Measurements from ENCODE around the gene MEOX2. TPM values are rescaled to one million over a fixed set of nuclear protein-coding genes. Genes with fewer than 3 reads are reported as not detected.

Gene MEOX2
- total RNA-seq, 1 donor from 2014 or later, result 6.5 TPM

DNA sequence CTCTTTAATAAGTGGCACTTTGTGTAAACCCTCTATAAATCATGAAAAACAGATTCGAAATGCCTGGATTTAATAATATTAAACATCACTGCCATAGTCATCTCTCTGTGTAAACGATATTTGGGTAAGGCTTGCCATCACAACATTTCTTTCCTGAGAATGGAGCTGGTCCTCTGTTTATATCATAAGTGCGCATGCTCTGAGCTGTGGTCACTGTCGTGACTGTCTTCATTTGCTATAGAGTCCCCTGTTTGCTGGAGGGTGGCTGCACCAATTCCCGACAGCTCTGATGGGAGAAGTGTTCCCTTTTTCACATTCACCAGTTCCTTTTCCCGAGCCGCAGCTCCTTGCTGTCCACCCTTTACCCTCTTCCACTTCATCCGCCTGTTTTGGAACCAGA lies 74.3 kb downstream of the MEOX2 start:
- DNase-seq (ENCODE audit: low spot score), result no peak

- DNase-seq (ENCODE audit: low spot score), result no peak
Observed at GRCh38 chr7:15610503-15610902, 76.0 kb downstream of the MEOX2 start.

- DNase-seq (ENCODE audit: low spot score), result no peak
Observed at GRCh38 chr7:15609287-15609686, 77.2 kb downstream of the MEOX2 start.

GRCh38 chr7:15607529-15608210 lies 78.8 kb downstream of the MEOX2 start:
- no peak for DNase-seq (ENCODE audit: low spot score)

- DNase-seq (ENCODE audit: low spot score), result no peak
Observed at GRCh38 chr7:15606561-15606960, 79.9 kb downstream of the MEOX2 start.

- no peak for DNase-seq (ENCODE audit: low spot score)
Observed at GRCh38 chr7:15604166-15604565, 82.3 kb downstream of the MEOX2 start.

DNA sequence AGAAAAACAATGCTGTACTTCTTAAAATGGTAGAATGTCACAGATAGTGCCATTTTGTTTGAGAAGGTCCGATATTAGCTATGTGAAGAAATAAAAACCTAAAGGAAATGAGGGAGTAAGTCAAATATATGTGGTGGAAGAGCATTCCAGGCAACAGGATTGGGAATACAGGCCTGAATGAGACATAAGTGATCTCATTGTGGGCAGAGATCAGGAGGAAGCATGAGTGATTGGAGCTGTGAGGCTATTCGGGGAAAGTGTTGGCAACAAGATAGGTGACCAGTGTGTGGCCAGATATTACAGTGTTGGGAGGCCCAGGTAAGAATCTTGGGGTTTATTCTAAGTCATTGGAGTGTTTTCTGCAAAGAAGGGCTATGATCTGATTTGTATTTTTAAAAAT lies 83.4 kb downstream of the MEOX2 start:
- no peak for DNase-seq (ENCODE audit: low spot score)

- peak; percentile 69 for DNase-seq (ENCODE audit: low spot score)
Observed at GRCh38 chr7:15602236-15602635, 84.2 kb downstream of the MEOX2 start.

- DNase-seq (ENCODE audit: low spot score), result no peak
Observed at GRCh38 chr7:15601175-15601574, 85.3 kb downstream of the MEOX2 start.

DNA sequence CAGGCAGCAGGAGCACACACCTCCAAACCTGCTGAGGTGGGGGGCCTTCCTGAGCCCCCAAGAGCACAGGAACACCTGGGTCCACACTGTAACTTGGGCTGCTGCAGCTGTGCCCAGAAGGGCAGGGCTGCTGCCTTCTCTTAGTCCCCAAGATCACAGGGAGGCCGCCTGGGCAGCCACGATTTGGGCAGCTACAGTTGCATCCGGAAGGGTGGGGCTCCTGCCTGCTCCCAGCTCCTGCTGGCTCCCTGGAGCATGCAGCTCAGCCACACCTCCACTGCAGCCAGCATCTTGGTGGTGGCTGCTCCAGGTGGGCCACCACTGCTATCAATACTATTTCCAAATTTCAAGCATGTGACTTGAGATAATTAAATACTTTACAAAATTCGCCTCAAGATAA lies 86.2 kb downstream of the MEOX2 start:
- DNase-seq (ENCODE audit: low spot score), result no peak

GRCh38 chr7:15594461-15594860 lies 92.0 kb downstream of the MEOX2 start:
- peak; percentile 59 for DNase-seq (ENCODE audit: low spot score)

GRCh38 chr7:15593382-15593781 lies 93.1 kb downstream of the MEOX2 start:
- DNase-seq (ENCODE audit: low spot score), result no peak

DNA sequence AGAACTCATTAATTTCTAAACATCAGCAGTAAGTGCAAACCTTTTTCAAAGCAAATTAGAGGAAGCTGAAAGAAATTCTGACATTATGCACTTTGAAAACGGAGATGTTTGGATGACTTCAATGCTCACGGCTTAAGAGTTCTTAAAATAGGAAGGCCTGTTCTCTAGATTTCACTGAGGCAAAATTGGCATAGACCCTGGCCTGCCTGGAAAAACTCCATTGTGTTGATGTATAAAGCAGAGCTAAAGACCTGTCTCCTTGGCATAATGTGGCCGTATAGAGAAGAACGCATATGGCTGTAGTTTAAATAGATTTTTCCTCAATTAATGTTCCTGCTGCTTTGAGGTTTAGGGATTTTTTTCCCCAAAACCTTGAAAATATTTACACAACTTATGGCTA lies 100.2 kb downstream of the MEOX2 start:
- DNase-seq (ENCODE audit: low spot score), result peak; percentile 20

GRCh38 chr7:15584575-15584974 lies 101.9 kb downstream of the MEOX2 start:
- DNase-seq (ENCODE audit: low spot score), result no peak

DNA sequence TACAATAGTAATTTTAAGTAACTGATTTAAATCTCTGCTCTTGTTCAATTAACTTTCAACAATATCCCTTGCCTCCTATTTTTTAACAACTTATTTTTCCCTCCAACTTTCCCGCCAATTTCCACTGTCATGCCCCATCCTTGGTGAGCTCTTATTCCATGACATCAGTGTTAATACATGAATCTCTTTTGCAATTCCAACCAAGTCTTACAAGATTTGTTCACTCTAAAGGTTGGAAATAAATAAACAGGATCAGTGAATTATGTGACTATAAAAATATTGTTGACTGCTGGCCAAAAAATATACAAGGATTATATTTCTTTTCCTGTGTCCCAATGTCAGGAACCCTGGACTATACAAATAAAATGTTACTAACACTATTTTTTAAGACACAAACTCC lies 103.7 kb downstream of the MEOX2 start:
- DNase-seq (ENCODE audit: low spot score), result no peak

GRCh38 chr7:15581352-15581951 lies 105.0 kb downstream of the MEOX2 start:
- DNase-seq (ENCODE audit: low spot score), result no peak

DNA sequence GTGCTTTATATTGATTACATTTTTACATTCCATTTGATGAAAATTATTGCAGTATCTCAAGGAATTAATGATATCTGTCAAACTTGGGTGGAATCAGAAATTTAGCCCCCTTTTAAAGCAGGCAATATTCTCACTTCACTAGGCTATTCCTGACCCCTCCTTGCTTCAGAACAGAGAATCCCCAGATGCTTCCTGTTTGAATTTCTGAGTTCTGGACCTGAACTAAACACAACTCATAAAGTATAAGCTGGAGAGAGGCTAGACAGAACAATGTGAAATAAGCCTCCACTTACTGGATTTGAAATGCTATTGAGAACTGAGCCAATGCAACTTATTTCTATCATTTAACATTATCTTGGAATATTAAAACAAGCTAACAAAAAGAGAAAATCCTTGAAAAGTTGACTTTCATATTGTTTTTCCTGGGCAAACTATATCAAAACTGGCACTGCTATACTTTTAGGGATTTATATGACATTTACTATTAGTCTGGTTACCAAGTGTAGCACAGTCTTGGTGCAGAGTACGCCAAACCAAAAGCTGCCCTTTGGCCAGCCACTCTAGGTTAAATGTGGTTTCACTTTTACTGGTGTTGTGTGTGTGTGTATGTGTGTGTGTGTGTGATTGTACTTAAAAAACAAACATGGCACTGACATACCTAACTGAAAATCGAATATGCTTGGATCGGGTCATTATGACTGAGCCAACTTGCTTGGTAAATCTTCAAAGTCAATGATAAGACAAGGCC lies 105.7 kb downstream of the MEOX2 start:
- no peak for DNase-seq (ENCODE audit: low spot score)

- no peak for DNase-seq (ENCODE audit: low spot score)
Observed at GRCh38 chr7:15577600-15577999, 108.9 kb downstream of the MEOX2 start.

DNA sequence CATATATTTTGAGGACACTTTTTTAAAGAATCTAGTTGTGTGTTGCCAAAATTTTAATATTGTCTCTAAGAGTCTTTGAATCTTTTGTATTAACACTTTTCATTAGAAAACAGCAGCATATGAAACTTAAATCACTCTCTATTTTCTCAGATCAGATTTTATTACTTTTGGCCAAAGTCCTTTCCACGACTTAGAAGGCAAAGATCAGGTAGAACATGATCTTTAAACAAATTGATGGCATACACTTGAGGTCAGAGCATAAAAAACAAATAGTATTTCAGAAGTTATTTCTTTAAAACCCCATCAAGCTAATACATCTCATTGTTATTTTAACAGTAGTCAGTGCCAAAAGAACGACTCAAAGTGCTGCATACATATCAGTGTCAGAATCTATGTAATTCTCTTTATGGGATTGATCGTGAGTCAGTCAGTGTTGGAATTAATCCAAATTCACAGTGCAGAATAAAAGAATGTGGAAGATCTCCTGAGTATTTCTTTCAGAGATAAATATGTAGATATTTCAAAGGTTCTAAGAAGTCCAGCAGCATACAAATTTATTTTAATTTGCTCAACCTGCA lies 115.1 kb downstream of the MEOX2 start:
- no peak for DNase-seq (ENCODE audit: low spot score)

- DNase-seq (ENCODE audit: low spot score), result no peak
Observed at GRCh38 chr7:15567652-15568051, 118.8 kb downstream of the MEOX2 start.

DNA sequence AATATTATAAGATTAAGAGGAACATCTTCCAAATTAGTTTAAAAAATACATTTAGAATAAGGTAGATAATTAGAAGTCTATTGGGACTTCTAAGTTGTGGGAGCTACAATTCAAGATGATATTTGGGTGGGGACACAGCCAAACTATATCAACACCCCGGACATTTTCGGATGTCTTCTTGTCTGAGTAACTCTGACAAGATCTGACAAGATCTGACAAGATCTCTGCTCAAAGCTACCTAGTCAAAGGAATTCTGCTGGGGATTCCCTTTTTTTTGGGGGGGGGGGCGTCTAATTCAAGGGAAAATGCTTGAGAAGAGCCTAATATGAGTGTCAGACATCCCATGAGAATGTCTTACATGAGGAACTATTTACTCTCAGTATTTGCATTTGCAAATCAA lies 119.4 kb downstream of the MEOX2 start:
- no peak for DNase-seq (ENCODE audit: low spot score)

DNA sequence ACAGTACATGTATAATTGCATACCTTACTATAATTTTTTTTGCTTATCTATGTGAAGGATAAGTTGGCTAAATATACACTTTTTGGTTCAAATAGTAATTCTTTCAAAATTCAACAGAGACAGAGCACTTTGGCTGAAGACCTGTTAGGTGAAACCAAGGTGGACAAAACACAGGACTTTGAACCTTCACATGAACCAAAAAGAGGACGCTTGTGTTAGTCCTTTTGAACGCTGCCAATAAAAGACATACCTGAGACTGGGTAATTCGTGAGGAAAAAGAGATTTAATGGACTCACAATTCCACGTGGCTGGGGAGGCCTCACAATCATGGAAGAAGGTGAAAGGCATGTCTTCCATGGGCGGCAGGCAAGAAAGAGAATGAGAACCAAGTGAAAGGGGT lies 120.0 kb downstream of the MEOX2 start:
- DNase-seq (ENCODE audit: low spot score), result no peak

DNA sequence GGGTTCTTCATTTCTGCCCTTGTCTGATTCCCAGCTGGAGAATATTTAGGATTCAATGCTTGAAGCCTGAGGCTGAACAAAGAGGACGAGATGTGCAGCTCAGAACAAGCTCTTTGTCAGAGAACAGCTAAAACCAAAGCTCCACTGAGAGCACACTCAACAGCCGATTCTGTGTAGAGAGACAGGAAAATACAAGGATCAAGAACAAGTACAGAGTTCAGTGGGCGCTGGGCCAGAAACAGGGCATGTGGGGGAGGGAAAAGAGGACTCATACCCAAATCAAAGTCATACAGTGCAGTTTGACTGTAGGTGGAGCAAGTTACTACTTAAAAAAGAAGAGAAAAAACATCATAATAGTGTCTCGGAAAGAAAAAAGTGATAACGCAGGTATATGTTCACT lies 124.6 kb downstream of the MEOX2 start, which contains the start of gene AGMO:
Gene AGMO, minus strand, starts transcription at position 181 of the 400 bp plus-strand sequence.
- DNase-seq (ENCODE audit: low spot score), result peak; percentile 48
